ENCODE measurements around the gene PSG5. TPM values are rescaled to one million over a fixed set of nuclear protein-coding genes. Genes with fewer than 3 reads are reported as not detected.
"Not testable (repeated sequence)": the region's sequence is repeated elsewhere in the genome, so short reads cannot be mapped to it uniquely, and the experiment has no call there.

PSG5 gene
- total RNA-seq, 1 donor from 2014 or later: not detected

DNA sequence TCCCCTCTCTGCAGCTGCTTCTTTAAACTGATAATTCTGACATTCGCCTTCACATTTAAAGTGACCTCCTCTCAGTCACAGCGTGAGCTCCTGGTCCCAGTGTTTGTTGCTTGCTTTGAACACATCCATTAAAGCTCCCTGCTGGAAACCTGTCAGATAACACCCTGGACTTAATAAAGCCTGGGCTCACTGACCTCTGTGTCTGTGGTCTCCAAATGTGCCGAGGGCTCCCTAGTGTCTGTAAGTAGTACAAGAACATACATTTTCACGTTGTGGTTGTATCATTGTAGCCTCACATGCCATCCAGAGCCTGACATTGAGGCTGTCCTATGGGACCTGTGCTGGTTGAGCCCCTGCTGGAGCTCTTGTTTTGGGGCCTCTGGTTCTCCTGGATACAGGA lies 21.7 kb upstream of the PSG5 start:
- Mint-ChIP-seq H3K4me3 (no peak overlapping the region), H3K36me3 (ENCODE audit: low read depth) (no peaks in the 10 kb centered on the region), H3K9me3 (no peaks in the 10 kb centered on the region), H3K4me1 (no peaks in the 10 kb centered on the region), H3K27ac (ENCODE audit: unreplicated experiment) (no peak overlapping the region), H3K27me3 (ENCODE audit: low read depth) (no peaks in the 10 kb centered on the region)
- DNase-seq (ENCODE audit: low read depth, low spot score): no peak
- TF ChIP-seq, protein P1, sequence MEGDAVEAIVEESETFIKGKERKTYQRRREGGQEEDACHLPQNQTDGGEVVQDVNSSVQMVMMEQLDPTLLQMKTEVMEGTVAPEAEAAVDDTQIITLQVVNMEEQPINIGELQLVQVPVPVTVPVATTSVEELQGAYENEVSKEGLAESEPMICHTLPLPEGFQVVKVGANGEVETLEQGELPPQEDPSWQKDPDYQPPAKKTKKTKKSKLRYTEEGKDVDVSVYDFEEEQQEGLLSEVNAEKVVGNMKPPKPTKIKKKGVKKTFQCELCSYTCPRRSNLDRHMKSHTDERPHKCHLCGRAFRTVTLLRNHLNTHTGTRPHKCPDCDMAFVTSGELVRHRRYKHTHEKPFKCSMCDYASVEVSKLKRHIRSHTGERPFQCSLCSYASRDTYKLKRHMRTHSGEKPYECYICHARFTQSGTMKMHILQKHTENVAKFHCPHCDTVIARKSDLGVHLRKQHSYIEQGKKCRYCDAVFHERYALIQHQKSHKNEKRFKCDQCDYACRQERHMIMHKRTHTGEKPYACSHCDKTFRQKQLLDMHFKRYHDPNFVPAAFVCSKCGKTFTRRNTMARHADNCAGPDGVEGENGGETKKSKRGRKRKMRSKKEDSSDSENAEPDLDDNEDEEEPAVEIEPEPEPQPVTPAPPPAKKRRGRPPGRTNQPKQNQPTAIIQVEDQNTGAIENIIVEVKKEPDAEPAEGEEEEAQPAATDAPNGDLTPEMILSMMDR (conservative IDR thresholded peaks at IDR 0.05): no peak

DNA sequence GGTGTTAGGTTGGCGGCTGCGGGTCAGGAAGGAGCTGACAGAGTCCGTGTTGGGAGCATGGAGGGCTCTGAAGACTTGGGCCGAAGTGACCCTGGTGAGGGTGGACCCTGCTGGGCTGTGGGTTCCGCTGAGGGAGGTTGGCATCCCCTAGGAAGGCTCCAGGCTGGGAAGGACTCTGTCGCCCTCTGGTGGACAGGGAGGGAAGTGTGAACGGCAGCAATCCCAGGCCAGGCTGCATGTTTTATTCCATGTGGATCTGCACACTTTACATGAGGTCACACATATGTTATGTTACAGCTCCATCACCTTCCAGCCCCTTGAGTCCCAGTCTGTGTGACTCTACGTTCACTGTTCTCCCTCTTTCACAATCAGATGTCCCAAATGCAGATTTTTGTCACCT lies 20.8 kb upstream of the PSG5 start:
- DNase-seq (ENCODE audit: low read depth, low spot score); H3K4me3 Mint-ChIP-seq; H3K27ac Mint-ChIP-seq (ENCODE audit: unreplicated experiment); H3K27me3 Mint-ChIP-seq (ENCODE audit: low read depth); H3K36me3 Mint-ChIP-seq (ENCODE audit: low read depth); H3K4me1 Mint-ChIP-seq; H3K9me3 Mint-ChIP-seq: not testable (repeated sequence)
- TF ChIP-seq, protein P1 (conservative IDR thresholded peaks at IDR 0.05): peak; percentile 18

DNA sequence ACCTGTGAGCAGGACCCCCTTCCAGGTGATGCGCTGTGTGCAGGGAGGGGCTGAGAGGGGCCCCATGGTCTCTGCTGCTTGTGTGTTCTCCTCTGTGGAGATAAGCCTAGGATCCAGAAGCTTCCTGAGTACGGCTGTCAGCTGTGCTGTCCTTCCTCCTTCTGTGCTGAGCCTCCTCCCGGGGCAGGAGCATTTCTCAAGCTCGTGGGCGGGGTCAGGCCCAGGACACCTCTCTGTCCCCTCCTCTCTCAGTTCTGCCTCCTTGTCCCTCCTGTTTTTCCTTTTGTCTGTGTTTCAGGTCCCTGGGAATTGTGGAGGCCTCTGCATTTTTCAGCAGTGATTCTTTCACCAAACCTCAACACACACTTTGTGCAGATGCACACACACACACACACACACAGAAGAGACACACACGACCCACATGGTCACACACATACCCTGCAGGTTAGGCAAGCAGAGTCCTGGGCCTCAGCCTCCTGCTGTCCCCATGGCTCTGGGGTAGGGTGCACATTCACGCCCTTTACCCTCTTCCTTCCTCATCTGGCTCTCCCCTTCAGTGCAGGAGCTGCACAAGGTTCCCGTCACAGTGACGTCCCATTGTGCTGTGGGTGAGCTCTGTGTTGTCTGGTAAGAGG lies 19.3 kb upstream of the PSG5 start, which contains the start of gene PSG4:
Gene PSG4 (minus strand): TSS at position 168 of the 635 bp plus-strand sequence. CDS start 102 bp downstream, at position 66.
- H3K36me3 Mint-ChIP-seq (ENCODE audit: low read depth); H3K9me3 Mint-ChIP-seq; H3K27me3 Mint-ChIP-seq (ENCODE audit: low read depth); DNase-seq (ENCODE audit: low read depth, low spot score); H3K4me3 Mint-ChIP-seq; H3K4me1 Mint-ChIP-seq; H3K27ac Mint-ChIP-seq (ENCODE audit: unreplicated experiment): not testable (repeated sequence)

DNA sequence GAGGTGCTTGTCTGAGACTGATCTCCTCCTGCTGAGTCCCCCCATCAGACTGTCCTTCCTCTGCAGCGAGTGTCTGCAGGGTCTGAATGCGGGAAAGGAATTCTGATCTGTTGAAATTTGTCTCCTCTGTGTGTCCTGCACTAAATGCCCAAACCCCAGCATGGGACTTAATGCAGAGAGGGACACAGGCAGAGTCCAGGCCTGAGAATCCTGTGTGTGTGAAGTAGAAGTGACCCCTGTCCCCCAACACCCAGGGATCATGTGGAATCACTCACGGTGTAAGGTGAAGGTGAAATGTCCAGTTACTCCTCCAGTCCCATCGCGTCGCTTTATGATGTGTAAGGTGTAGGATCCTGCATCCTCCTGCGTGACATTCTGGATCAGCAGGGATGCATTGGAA lies 17.3 kb upstream of the PSG5 start:
- not testable (repeated sequence) for H3K27ac Mint-ChIP-seq (ENCODE audit: unreplicated experiment); H3K27me3 Mint-ChIP-seq (ENCODE audit: low read depth); H3K4me3 Mint-ChIP-seq; H3K9me3 Mint-ChIP-seq; DNase-seq (ENCODE audit: low read depth, low spot score); H3K4me1 Mint-ChIP-seq; H3K36me3 Mint-ChIP-seq (ENCODE audit: low read depth)

DNA sequence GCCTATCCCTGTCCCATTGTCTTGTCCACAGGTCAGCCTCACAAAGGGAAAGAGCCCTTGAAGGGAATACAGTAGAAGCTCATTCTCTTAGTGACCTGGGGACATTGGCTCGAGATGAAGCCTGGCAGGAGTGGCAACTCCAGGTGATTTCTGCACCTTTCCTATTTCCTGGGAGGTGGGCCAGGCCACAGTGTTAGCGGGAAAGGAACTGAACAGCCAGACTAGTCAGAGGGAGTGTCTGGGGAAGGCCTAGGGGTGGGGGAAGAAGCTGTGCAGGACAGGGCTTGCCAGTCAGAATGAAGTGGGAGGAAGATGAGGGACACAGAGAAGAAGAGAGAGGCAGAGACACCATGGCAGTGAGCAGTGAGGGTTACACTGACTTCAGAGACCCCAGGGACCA lies 15.6 kb upstream of the PSG5 start:
- not testable (repeated sequence) for H3K4me3 Mint-ChIP-seq; H3K9me3 Mint-ChIP-seq; DNase-seq (ENCODE audit: low read depth, low spot score); H3K27me3 Mint-ChIP-seq (ENCODE audit: low read depth); H3K27ac Mint-ChIP-seq (ENCODE audit: unreplicated experiment); H3K4me1 Mint-ChIP-seq; H3K36me3 Mint-ChIP-seq (ENCODE audit: low read depth)

DNA sequence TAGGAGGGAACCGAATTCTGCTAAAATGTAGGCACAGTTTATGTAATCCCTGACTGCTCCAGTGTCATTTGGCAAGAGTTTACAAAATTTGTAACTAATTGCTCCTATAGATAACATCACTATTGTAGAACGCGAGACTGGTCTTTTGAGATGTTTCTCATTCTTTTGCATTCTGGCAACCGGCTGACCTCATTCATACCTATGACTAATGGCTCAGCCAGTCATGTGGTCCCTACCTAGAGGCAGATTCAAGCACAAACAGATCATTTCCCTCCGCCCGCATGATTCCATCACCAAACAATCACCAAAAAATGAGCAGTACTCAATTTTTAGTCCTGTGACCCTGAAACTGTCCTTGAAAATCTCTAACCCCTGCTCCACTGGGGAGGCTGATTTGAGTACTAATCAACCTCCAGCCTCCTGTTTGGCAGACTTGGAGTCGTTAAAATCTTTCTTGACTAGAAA lies 15.0 kb upstream of the PSG5 start:
- DNase-seq (ENCODE audit: low read depth, low spot score); H3K36me3 Mint-ChIP-seq (ENCODE audit: low read depth); H3K27ac Mint-ChIP-seq (ENCODE audit: unreplicated experiment); H3K9me3 Mint-ChIP-seq; H3K4me1 Mint-ChIP-seq; H3K4me3 Mint-ChIP-seq; H3K27me3 Mint-ChIP-seq (ENCODE audit: low read depth): not testable (repeated sequence)

DNA sequence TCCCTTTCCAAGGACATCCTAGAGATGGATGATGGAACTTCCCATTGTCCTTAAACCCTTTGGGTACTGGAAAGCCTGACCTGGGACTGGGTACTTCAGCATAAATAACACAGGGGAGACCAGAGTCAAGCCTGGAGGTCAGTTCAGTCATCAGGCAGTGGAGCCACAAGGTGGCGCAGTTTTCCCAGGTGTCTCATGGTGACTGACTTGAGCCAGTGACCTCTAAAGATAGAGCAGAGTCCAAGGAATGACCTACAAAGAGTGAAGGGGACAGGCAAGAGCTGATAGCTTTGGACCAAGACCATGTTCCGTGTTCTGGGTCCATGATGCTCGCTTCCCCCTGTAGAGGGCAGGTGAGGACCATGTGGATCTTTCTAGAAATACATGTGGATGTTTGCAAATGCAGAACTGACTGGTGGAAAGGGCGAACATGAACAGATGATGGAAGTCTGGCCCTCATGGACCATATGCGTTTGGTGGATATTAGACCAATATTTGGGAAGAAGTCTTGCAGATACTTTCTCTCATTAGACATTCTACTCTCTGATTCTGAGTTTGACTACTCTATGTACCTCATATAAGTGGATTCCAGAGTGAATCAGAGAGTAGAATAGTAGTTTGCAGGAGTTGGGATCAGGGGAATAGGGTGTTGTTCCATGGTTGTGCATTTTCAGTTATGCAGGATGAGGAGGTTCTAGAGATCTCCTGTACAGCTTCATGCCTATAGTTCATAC lies 12.5 kb upstream of the PSG5 start:
- H3K27ac Mint-ChIP-seq (ENCODE audit: unreplicated experiment); H3K4me3 Mint-ChIP-seq; H3K4me1 Mint-ChIP-seq; DNase-seq (ENCODE audit: low read depth, low spot score); H3K27me3 Mint-ChIP-seq (ENCODE audit: low read depth); H3K9me3 Mint-ChIP-seq; H3K36me3 Mint-ChIP-seq (ENCODE audit: low read depth): not testable (repeated sequence)

DNA sequence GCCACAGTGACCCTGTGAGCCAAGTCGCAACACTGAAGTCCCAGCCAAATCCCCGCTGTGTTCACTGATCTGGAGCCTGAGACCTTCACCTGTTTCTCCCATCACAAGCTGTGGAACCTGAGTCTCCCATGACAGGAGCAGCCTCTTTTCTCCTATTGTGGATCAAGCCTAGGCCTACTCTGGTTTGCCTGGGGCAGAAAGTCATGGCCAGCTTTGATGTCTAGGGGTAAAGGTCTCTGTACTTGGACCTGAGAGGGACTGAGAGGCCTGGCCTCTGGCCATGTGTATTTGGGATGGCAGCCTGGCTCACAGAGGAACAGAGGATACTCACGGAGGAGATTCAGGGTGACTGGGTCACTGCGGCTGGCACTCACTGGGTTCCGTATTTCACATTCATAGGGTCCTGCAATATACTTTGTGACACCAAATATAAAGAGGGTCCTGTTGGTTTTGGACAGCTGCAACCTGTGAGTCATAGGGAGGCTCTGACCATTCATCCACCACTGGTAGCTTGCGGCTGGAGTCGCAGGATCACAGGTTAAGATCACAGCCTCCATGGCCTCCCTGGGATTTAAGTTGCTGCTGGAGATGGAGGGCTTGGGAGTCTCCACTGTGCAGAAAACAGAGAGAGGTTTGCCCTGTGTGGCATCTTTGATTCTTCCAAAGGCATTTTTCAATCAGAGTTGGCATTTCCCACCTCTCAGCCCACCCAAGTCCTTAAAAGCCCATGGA lies 11.5 kb upstream of the PSG5 start:
- H3K36me3 Mint-ChIP-seq (ENCODE audit: low read depth); H3K4me1 Mint-ChIP-seq: not testable (repeated sequence)

DNA sequence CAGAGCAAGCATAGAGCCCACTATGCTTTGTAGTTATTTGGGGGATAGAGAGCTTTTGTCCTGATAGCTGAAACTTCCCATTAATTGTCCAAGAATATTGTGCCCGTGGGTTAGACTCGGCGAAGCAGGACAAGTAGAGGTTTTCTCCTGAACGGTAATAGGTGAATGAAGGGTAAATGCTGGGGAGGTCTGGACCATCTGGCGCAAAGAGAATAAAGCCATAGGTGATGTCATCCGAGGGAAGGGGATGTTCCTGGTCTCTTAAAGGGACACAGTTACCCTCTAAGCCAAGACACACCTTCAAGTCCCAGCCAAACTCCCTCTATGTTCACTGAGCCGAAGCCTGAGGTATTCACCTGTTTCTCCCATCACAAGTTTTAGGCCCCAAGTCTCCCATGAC lies 8.1 kb upstream of the PSG5 start:
- not testable (repeated sequence) for H3K4me3 Mint-ChIP-seq; H3K27ac Mint-ChIP-seq (ENCODE audit: unreplicated experiment)
- H3K9me3 Mint-ChIP-seq: peaks cover 12% of the 10 kb centered on the region

More for the DNA sequence above, 11.5 kb upstream of the PSG5 start:
- not testable (repeated sequence) for H3K9me3 Mint-ChIP-seq; DNase-seq (ENCODE audit: low read depth, low spot score); H3K27me3 Mint-ChIP-seq (ENCODE audit: low read depth); H3K4me3 Mint-ChIP-seq; H3K27ac Mint-ChIP-seq (ENCODE audit: unreplicated experiment)

DNA sequence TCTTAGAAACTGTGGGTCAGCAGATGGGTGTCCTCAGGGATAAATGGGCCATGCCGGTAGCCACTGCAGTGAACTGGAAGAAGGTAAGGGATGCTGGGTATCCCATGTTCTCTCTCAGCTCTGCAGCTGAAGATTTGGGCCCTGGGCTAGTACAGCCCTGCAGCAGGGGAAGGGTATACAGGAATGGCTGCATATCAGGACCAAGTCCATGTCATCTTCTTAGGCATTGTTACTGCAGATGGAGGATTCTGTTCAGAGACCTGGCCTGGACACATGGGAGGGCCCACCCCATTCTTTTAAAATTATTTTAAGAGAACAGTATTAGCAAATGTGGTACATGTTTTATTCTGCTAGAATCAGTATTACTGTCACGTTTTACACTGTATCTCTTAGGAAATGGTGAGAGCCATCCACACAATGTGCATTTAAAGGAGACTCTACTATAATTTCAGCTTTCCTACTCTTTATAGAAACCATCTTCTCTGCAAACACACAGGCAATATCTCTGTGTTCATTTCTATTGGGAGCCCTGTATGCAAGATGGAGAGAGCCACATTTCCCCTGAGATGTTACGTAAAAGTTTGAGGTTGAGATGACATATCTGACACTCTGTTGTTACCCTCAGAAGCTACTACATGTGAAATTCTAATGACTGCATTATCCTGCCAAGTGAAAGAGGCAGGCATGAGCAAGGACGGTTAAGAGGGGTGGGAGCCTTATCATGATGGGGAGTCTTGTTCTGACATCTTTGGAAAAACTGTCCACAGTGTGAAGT lies 6.2 kb upstream of the PSG5 start:
- H3K36me3 Mint-ChIP-seq (ENCODE audit: low read depth); H3K4me3 Mint-ChIP-seq; DNase-seq (ENCODE audit: low read depth, low spot score); H3K4me1 Mint-ChIP-seq; H3K27me3 Mint-ChIP-seq (ENCODE audit: low read depth); H3K27ac Mint-ChIP-seq (ENCODE audit: unreplicated experiment): not testable (repeated sequence)
- H3K9me3 Mint-ChIP-seq: peaks cover 12% of the 10 kb centered on the region

More for the DNA sequence above, 8.1 kb upstream of the PSG5 start:
- not testable (repeated sequence) for H3K36me3 Mint-ChIP-seq (ENCODE audit: low read depth); H3K27me3 Mint-ChIP-seq (ENCODE audit: low read depth); H3K4me1 Mint-ChIP-seq; DNase-seq (ENCODE audit: low read depth, low spot score)

DNA sequence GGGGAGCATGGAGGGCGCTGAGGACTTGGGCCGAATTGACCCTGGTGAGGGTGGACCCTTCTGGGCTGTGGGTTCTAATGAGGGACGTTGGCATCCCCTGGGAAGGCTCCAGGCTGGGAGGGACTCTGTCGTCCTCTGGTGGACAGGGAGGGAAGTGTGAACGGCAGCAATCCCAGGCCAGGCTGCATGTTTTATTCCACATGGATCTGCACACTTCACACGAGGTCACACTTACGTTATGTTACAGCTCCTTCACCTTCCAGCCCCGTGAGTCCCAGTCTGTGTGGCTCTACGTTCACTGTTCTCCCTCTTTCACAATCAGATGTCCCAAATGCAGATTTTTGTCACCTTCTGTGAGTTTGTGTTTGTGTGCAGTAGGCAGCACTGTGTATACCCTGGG lies 1.8 kb upstream of the PSG5 start:
- DNase-seq (ENCODE audit: low read depth, low spot score); H3K36me3 Mint-ChIP-seq (ENCODE audit: low read depth); H3K27me3 Mint-ChIP-seq (ENCODE audit: low read depth); H3K4me1 Mint-ChIP-seq; H3K4me3 Mint-ChIP-seq; H3K27ac Mint-ChIP-seq (ENCODE audit: unreplicated experiment): not testable (repeated sequence)
- peaks cover 10% of the 10 kb centered on the region for H3K9me3 Mint-ChIP-seq
